Upper lobe of right lung (tissue), 1 donor: ENCODE data around the gene EYA3. TPM values are rescaled to one million over a fixed set of nuclear protein-coding genes. Genes with fewer than 3 reads are reported as not detected.

Experiments used
- ATAC-seq: fragments of 200-7000 bp; cut with Tn5 transposase; one replicate; pipeline ENCODE4 v1.9.1; 2020; ENCODE audit warnings: mild to moderate bottlenecking, moderate library complexity
- DNase-seq: peaks from one replicate; pipeline ENCODE4 v3.0.0-alpha.2; 2020
- H3K27ac ChIP-seq: fragments of 200-600 bp; one replicate; pipeline ENCODE4 v1.8.0; 2022
- H3K27me3 ChIP-seq: fragments of 200-600 bp; one replicate; pipeline ENCODE4 v1.8.0; 2022; ENCODE audit warnings: mild to moderate bottlenecking
- H3K36me3 ChIP-seq: fragments of 200-600 bp; one replicate; pipeline ENCODE4 v1.8.0; 2022
- H3K4me1 ChIP-seq: fragments of 200-600 bp; one replicate; pipeline ENCODE4 v1.8.0; 2022
- H3K4me3 ChIP-seq: fragments of 200-600 bp; one replicate; pipeline ENCODE4 v1.8.0; 2022; ENCODE audit warnings: mild to moderate bottlenecking
- H3K9me3 ChIP-seq: fragments of 200-600 bp; one replicate; pipeline ENCODE4 v1.8.0; 2022
- intact Hi-C: fragments of 100-400 bp; cut with DNase I; formaldehyde crosslinking; loops from one replicate; pipeline ENCODE4 v1.11.0; 2022
- total RNA-seq: library from RNA; stranded (reverse); fragmentation: NEBNext Ultra II Directional; extraction: Animal tissue kit (Norgen Biotek cat#: 25700); gene quantifications from one replicate; pipeline ENCODE4 v1.2.1, GENCODE V29; 2021
- TF ChIP-seq, protein P1 (sequence below): fragments of 200-600 bp; IDR thresholded peaks from one replicate; pipeline ENCODE4 v1.8.0; 2022; ENCODE audit warnings: antibody characterized with exemption
- donor health status: DM: no; HTN: yes; CAD: no; lungs with severe emphysema.

Gene EYA3
- total RNA-seq, 1 donor from 2014 or later: 21.0 TPM

GRCh38 chr1:27979151-27979858 is 109.1 kb downstream of the EYA3 start:
- ATAC-seq (peak; percentile 89), DNase-seq (no peak)
- Histone ChIP-seq H3K36me3 (peaks cover 23% of the 10 kb centered on the region), H3K27me3 (no peaks in the 10 kb centered on the region), H3K27ac (no peak overlapping the region), H3K4me3 (no peak overlapping the region), H3K4me1 (peaks cover 7% of the 10 kb centered on the region), H3K9me3 (no peaks in the 10 kb centered on the region)
- intact Hi-C loops: loop anchor here (10.0 kb wide), 1 partner anchor 115 kb away; no protein-coding TSS in a partner anchor
- TF ChIP-seq, protein P1, sequence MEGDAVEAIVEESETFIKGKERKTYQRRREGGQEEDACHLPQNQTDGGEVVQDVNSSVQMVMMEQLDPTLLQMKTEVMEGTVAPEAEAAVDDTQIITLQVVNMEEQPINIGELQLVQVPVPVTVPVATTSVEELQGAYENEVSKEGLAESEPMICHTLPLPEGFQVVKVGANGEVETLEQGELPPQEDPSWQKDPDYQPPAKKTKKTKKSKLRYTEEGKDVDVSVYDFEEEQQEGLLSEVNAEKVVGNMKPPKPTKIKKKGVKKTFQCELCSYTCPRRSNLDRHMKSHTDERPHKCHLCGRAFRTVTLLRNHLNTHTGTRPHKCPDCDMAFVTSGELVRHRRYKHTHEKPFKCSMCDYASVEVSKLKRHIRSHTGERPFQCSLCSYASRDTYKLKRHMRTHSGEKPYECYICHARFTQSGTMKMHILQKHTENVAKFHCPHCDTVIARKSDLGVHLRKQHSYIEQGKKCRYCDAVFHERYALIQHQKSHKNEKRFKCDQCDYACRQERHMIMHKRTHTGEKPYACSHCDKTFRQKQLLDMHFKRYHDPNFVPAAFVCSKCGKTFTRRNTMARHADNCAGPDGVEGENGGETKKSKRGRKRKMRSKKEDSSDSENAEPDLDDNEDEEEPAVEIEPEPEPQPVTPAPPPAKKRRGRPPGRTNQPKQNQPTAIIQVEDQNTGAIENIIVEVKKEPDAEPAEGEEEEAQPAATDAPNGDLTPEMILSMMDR: peak; percentile 54

DNA sequence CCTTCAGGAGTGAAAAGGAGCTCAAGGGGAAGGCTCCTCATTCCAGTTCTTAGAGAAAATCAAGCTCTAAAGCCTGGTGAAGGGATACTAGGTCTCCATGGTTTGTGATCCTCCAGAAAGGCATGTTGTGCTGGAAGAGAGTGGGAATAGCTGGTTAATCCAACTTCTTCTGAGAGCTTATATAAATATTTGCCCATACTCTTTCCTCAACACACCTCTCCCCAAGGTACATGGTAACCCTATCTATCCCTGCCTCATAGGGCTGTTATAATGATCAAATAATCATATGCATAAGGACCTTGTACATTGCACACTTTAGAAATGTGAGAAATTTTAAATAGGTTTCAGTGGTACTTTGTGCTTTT is 114.0 kb downstream of the EYA3 start:
- TF ChIP-seq, protein P1: no peak
- Histone ChIP-seq H3K9me3 (no peaks in the 10 kb centered on the region), H3K36me3 (peaks cover 23% of the 10 kb centered on the region), H3K27me3 (no peaks in the 10 kb centered on the region), H3K4me1 (peaks cover 2% of the 10 kb centered on the region), H3K27ac (no peak overlapping the region), H3K4me3 (no peak overlapping the region)
- DNase-seq (no peak), ATAC-seq (peak; percentile 43)
- intact Hi-C loops: loop anchor here (10.0 kb wide), 1 partner anchor 110 kb away; no protein-coding TSS in a partner anchor

DNA sequence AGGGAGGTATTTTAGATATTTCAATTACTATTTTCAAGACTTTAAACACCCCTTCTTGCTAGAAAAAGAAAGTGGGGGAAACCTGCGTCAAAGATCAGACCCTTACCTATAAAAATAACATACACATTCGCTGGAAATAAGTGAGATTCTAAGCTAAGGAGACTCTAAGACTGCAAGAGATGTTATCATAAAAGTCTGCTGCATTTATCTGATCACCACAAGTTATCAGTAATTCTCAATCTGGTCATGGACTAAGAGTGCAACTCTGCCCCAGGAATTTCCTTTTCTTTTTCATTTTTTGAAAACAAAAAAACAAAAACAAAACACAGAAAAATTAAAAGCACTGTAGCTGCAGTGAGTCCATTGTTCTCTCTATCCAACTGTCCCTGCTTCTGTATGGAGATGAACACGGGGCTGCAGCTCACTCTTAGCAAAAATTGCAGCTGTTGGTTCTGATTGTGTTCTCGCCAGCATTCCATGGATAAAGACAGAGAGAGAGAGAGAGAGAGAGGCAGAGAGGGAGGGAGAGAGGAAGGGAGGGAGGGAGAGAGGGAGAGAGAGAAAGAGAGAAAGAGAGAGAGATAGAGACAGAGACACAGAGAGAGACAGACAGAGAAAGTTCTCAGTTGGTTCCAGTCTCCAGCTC is 114.5 kb downstream of the EYA3 start:
- intact Hi-C loops: loop anchor here (10.0 kb wide), 1 partner anchor 109 kb away; no protein-coding TSS in a partner anchor
- no peak for DNase-seq
- Histone ChIP-seq H3K4me3 (no peak overlapping the region), H3K36me3 (peaks cover 24% of the 10 kb centered on the region), H3K4me1 (no peaks in the 10 kb centered on the region), H3K9me3 (no peaks in the 10 kb centered on the region), H3K27me3 (no peaks in the 10 kb centered on the region), H3K27ac (no peak overlapping the region)
- ATAC-seq: no peak
- TF ChIP-seq, protein P1: no peak

- DNase-seq (no peak), ATAC-seq (no peak)
- Histone ChIP-seq H3K27ac (no peak overlapping the region), H3K4me1 (no peaks in the 10 kb centered on the region), H3K36me3 (peaks cover 30% of the 10 kb centered on the region), H3K9me3 (no peaks in the 10 kb centered on the region), H3K4me3 (no peak overlapping the region), H3K27me3 (no peaks in the 10 kb centered on the region)
- intact Hi-C loops: loop anchor here (10.0 kb wide), 1 partner anchor 107 kb away; no protein-coding TSS in a partner anchor
- TF ChIP-seq, protein P1: no peak
Measured at GRCh38 chr1:27972141-27972540, 116.3 kb downstream of the EYA3 start.

DNA sequence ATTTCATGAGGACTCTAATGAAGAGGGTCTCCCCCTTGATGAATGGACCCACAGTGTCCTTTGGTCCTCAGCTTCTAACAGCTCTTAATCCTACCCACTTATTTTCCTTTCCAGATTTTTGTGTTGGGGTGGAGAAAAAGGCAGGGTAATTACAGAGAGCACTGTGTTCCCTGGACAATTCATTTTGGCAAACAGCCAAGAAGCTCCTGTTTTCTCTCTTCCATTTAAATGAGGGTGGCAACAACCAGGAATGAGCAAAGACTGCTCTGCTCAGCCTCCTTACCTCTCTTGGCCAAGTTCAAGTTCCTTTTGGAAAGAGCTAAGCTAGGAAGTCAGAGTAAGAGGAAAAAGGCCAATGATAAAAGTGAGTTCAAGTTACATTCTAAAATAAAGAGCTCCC is 116.7 kb downstream of the EYA3 start:
- H3K27ac ChIP-seq: no peak overlapping the region
- TF ChIP-seq, protein P1: no peak
- ATAC-seq (no peak), DNase-seq (no peak)
- no peaks in the 10 kb centered on the region for H3K4me1 ChIP-seq
- peaks cover 30% of the 10 kb centered on the region for H3K36me3 ChIP-seq
- H3K27me3 ChIP-seq: no peaks in the 10 kb centered on the region
- intact Hi-C loops: loop anchor here (10.0 kb wide), 1 partner anchor 107 kb away; no protein-coding TSS in a partner anchor
- H3K4me3 ChIP-seq: no peak overlapping the region
- no peaks in the 10 kb centered on the region for H3K9me3 ChIP-seq
